ENCODE data around the gene FAM221B. TPM values are rescaled to one million over a fixed set of nuclear protein-coding genes. Genes with fewer than 3 reads are reported as not detected.

Gene FAM221B, protein sequence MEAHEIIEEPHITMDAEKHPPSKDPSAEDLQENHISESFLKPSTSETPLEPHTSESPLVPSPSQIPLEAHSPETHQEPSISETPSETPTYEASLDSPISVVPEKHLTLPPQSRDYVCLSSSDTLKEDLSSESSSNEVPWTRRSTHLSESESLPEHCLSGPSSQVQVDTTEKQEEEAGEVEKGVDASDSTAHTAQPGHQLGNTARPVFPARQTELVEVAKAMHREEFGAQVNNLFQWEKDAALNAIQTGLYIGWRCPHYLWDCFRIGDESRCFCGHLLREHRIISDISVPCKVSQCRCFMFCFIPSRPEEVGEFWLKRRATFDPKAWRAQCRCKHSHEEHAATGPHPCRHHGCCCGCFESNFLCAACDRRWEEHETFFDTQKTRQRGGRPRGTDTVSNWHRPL
- total RNA-seq, result not detected in 2 replicates

DNA sequence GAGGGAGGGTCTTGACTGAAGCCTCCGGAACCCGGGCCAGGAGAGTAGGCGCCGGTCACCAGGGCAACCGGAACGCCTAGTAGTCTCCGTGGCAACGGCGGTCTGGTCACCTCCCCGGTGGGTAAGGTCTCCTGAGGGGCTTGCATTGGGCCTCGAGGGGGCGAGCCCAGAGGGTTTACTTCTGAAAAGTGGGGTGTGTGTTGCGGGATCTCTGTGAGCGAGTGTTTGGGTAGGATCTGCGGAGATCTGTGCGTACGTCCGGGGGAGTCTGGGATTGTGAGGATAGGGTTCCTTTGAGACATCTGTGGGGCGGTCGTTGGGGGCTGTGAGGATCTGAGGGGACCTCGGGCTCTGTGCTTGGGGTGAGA, at the start of gene FAM221B:
FAM221B (minus strand) TSS at position 17 of the 368 bp plus-strand sequence. CDS start 2,571 bp downstream, outside the sequence.

DNA sequence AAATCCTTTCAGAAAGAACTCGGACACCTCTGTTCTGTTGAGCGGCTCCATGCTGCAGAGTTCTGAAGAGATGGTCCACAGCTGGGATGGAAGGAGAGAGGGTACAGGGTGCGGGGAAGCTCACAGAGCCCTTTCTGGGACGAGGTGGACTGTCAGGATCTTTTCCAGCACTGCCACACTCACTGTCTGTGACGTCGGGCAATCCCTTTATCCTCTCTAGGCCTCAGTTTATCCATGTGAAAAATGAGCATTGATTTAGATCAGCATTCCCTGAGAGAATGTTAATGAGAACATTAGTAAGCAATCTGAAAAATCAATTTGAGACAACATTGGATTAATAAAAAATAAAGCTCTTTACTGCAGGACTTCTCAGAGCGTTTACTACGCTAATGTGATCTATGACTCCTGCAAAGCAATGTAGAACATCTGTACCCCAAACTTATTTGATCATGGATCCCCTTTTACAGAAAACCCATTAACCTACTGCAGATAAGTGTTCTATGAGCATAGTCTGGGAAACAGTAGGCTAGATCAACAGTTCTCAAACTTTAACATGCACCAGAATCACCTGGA, 41.9 kb upstream of the FAM221B start, which contains the start of gene OR13J1:
OR13J1 (minus strand) TSS at position 51 of the 573 bp plus-strand sequence; CDS start at position 51, 0 bp downstream.

DNA sequence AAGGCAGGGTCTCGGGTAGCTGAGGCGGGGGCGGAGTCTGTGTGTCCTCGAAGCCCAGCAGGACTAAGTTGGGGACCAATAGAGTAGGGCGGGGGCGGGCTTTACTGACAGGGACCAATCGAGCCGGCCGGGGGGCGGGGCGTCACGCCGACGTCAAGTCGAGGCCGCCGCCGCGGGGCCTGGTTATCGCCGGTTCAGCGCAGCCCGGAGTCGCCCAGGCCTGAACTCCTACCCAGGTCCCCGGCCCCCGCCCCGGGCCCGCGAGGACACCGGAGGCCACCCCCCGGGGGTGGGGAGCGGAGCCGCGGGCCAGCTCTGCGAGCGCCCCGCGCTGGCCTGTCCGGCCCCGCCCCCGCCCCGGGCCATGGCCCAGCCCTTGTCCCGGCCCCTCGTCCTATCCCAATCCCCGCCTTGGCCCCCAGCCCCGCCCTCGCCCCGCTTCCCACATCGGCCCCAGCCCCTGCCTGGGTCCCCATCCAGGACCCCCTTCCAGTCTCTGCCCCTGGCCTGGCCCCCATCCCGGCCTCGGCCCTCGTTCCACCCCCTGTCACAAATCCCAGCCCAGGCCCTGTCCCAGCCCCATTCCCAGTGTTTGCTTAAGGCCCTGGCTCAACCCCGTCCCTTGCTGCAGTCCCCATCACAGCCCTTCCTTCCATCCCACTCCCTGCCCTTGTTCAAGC, 692 bp upstream of the FAM221B start, which contains the start of gene TMEM8B:
TMEM8B (plus strand) TSS at position 145 of the 680 bp plus-strand sequence; CDS start at position 365, 220 bp downstream.

DNA sequence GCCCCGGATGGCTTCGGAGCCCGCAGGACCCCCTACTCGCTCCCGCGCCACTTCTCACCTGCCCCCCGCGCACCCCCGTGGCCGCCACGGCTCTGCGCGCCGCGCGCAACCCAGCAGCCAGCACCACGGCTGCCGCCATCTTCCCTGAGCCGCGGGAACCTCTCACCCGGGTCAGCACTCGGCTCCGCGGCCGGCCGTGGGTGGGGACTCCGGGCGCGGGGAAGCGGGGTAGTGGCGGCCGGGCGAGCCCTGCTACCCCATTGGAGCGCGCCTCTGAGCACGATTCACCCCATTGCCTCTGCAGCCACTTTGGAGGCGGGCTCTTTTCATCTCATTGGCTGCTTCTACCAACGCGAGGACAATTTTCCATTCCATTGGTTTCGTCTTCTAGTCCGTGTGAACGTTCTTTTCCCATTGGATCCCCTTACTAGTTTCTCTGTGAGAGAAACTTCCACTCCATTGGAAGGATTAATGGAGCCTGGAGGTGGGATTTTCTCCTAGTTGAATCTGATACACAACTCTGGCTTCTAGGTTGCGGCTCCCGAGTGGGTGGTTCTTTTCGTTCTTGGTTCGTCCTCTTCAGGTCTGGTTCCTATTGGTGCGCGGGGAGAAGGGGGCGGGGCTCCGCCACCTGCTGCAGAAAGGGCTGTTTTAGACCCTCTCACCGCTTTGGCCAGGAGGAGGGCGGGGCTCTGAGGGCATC, 13.5 kb downstream of the FAM221B start, which contains the start of gene HINT2:
HINT2 (minus strand) TSS at position 202 of the 703 bp plus-strand sequence; CDS start at position 139, 63 bp downstream.

DNA sequence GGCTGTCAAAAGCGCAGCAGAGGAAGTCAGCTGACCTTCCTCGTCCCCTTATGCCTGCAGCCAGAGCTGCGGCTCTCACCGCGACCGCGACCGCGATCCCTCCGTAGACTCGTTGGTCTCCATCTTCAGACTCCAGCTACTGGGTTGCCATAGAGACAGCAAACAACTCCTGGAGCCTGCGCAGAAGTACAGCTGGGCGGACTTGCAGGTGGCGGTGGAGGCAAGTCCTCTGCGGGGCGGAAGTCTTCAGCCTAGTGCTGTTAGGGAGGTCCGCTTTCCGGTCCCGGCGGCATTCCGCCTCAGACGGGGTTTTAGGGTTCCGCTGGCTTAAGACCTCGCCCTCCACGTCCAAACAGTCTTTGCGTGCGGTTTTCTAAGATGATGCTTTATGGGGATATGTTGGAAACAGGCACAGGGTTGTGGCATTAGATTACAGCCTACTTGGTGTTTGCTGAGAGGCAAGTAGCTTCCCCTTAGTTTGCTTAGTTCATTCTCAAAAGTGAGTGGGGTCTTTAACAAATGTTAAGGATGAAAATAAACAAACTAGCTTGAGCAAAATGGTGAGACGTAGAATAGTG, 16.4 kb downstream of the FAM221B start, which contains the start of gene SPAG8:
SPAG8 (minus strand) TSS at position 238 of the 578 bp plus-strand sequence; CDS start at position 123, 115 bp downstream.

DNA sequence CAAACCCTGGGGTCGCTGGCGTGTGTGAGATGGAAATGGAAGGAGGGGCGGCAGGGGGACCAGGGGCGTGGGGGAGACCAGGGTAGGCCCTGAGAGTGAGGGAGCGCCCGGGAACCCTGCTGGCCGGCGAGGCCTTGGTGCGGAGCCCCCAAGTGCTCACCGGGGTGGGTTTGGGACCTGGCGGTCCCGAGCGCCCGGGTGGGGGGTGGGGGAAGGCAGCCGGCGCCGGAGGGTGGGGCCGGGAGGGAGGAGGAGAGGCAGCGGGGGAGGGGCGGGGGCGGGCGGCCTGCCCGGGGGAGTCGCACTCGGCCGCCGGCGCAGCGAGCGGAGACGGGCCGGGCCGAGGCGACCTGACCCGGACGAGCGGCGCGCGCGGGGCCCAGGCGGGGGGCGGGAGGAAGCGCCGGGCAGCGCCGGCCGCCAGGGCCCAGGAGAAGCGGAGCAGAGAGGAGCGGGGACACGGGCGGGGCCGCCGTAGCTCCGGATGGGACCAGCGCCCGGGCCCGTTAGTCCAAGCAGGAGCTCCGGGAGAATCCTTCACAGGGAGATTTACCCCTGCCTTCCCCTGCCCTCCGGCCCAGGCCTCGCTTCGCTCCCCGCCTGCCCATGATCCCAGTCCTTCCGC, 37.1 kb downstream of the FAM221B start, which contains the start of gene NPR2:
NPR2 (plus strand) TSS at position 295 of the 625 bp plus-strand sequence. CDS start 818 bp downstream, outside the sequence.

Other genes with a start within 250 kb of the FAM221B start
- 4.0 and 8.4 TPM in 2 replicates for gene TESK1, start 223.5 kb downstream of the FAM221B start, total RNA-seq
- gene CD72, start 210.3 kb downstream of the FAM221B start, total RNA-seq, result not detected in 2 replicates
- not detected in 2 replicates for gene SIT1, start 177.8 kb downstream of the FAM221B start, total RNA-seq
- gene RMRP, start 170.7 kb downstream of the FAM221B start, total RNA-seq, result 34,663 and 71,197 TPM in 2 replicates
- 8.9 and 13.7 TPM in 2 replicates for gene CCDC107, start 170.4 kb downstream of the FAM221B start, total RNA-seq
- 0.38 and 0.81 TPM in 2 replicates for gene ARHGEF39, start 163.5 kb downstream of the FAM221B start, total RNA-seq
- 0.19 TPM in 1 of 2 replicates, not detected in the other for gene CA9, start 154.8 kb downstream of the FAM221B start, total RNA-seq
- gene TPM2, start 138.8 kb downstream of the FAM221B start, total RNA-seq, result 316 and 644 TPM in 2 replicates
- 315 and 441 TPM in 2 replicates for gene TLN1, start 96.5 kb downstream of the FAM221B start, total RNA-seq
- 51.5 and 52.2 TPM in 2 replicates for gene CREB3, start 96.1 kb downstream of the FAM221B start, total RNA-seq
- gene GBA2, start 79.5 kb downstream of the FAM221B start, total RNA-seq, result 63.2 and 65.8 TPM in 2 replicates
- 8.5 and 10.8 TPM in 2 replicates for gene RGP1, start 79.4 kb downstream of the FAM221B start, total RNA-seq
- gene MSMP, start 74.5 kb downstream of the FAM221B start, total RNA-seq, result 6.5 and 13.3 TPM in 2 replicates
- gene NPR2, start 37.1 kb downstream of the FAM221B start, total RNA-seq, result 6.2 and 14.1 TPM in 2 replicates
- gene SPAG8, start 16.5 kb downstream of the FAM221B start, total RNA-seq, result 0.19 and 0.27 TPM in 2 replicates
- gene HINT2, start 13.7 kb downstream of the FAM221B start, total RNA-seq, result 18.4 and 21.7 TPM in 2 replicates
- 0.09 and 1.1 TPM in 2 replicates for gene TMEM8B, start 496 bp upstream of the FAM221B start, total RNA-seq
- gene OR13J1, start 41.7 kb upstream of the FAM221B start, total RNA-seq, result not detected in 2 replicates
- 0.56 and 3.7 TPM in 2 replicates for gene HRCT1, start 77.5 kb upstream of the FAM221B start, total RNA-seq
- gene SPAAR, start 80.8 kb upstream of the FAM221B start, total RNA-seq, result 10.4 and 12.7 TPM in 2 replicates
- not detected in 2 replicates for gene OR2S2, start 129.4 kb upstream of the FAM221B start, total RNA-seq
- gene RECK, start 208.2 kb upstream of the FAM221B start, total RNA-seq, result 10.1 and 24.8 TPM in 2 replicates